GM04503 (cell line): Measurements from ENCODE around the gene AUTS2.

Source experiments
- DNase-seq: peaks from one replicate; pipeline ENCODE4 v3.0.0-alpha.2; 2012; ENCODE audit warnings: low read depth

Gene AUTS2

GRCh38 chr7:70696201-70696754 lies 1098.0 kb downstream of the AUTS2 start:
- no peak for DNase-seq

GRCh38 chr7:70698219-70698832 lies 1100.1 kb downstream of the AUTS2 start:
- no peak for DNase-seq

GRCh38 chr7:70699271-70699670 lies 1101.0 kb downstream of the AUTS2 start:
- DNase-seq: no peak

- no peak for DNase-seq
Measured at GRCh38 chr7:70700055-70700940, 1102.0 kb downstream of the AUTS2 start.

- DNase-seq: no peak
Measured at GRCh38 chr7:70700941-70701425, 1102.7 kb downstream of the AUTS2 start.

- DNase-seq: no peak
Measured at GRCh38 chr7:70701477-70701876, 1103.2 kb downstream of the AUTS2 start.

- DNase-seq: no peak
Measured at GRCh38 chr7:70701991-70702390, 1103.7 kb downstream of the AUTS2 start.

GRCh38 chr7:70703785-70704184 lies 1105.5 kb downstream of the AUTS2 start:
- DNase-seq: no peak

GRCh38 chr7:70704831-70705346 lies 1106.6 kb downstream of the AUTS2 start:
- DNase-seq: no peak

- no peak for DNase-seq
Measured at GRCh38 chr7:70706204-70706603, 1107.9 kb downstream of the AUTS2 start.

- DNase-seq: no peak
Measured at GRCh38 chr7:70706698-70707097, 1108.4 kb downstream of the AUTS2 start.

GRCh38 chr7:70707823-70708243 lies 1109.6 kb downstream of the AUTS2 start:
- no peak for DNase-seq

- peak; percentile 75 for DNase-seq
Measured at GRCh38 chr7:70710011-70710480, 1111.8 kb downstream of the AUTS2 start.

- DNase-seq: no peak
Measured at GRCh38 chr7:70710651-70711050, 1112.4 kb downstream of the AUTS2 start.

GRCh38 chr7:70711452-70711851 lies 1113.2 kb downstream of the AUTS2 start:
- no peak for DNase-seq

- DNase-seq: no peak
Measured at GRCh38 chr7:70712942-70713341, 1114.7 kb downstream of the AUTS2 start.

GRCh38 chr7:70714506-70715038 lies 1116.3 kb downstream of the AUTS2 start:
- no peak for DNase-seq

GRCh38 chr7:70717553-70718329 lies 1119.5 kb downstream of the AUTS2 start:
- DNase-seq: no peak

GRCh38 chr7:70719125-70719524 lies 1120.8 kb downstream of the AUTS2 start:
- no peak for DNase-seq

GRCh38 chr7:70720191-70720873 lies 1122.1 kb downstream of the AUTS2 start:
- DNase-seq: no peak

GRCh38 chr7:70721500-70721899 lies 1123.2 kb downstream of the AUTS2 start:
- DNase-seq: no peak
